K562 (cell line): ENCODE measurements around the gene CDC20B. TPM values are rescaled to one million over a fixed set of nuclear protein-coding genes. Genes with fewer than 3 reads are reported as not detected.

ENCODE experiments used
- EP400 ChIP-seq: fragments of 450-650 bp; IDR thresholded peaks from 2 replicates; pipeline ENCODE4 v1.6.1; 2017; ENCODE audit warnings: antibody characterized with exemption, mild to moderate bottlenecking, moderate library complexity
- KLF10 ChIP-seq: fragments of 250-450 bp; sonication (Bioruptor Pico); IDR thresholded peaks from 2 replicates; pipeline ENCODE4 v1.6.1; 2021; ENCODE audit warnings: matching md5 sums
- MEIS2 ChIP-seq: fragments of 450-650 bp; IDR thresholded peaks from 2 replicates; pipeline ENCODE4 v1.6.1; 2014; ENCODE audit warnings: mild to moderate bottlenecking; ENCODE audit not compliant: partially characterized antibody
- SOX6 ChIP-seq: fragments of 450-650 bp; IDR thresholded peaks from 2 replicates; pipeline ENCODE4 v1.6.1; 2014; ENCODE audit warnings: mild to moderate bottlenecking
- TAF9B ChIP-seq: fragments of 450-650 bp; IDR thresholded peaks from 2 replicates; pipeline ENCODE4 v1.6.1; 2018; ENCODE audit warnings: mild to moderate bottlenecking; ENCODE audit not compliant: partially characterized antibody
- ZNF79 ChIP-seq: fragments of 250-450 bp; sonication (Bioruptor Pico); IDR thresholded peaks from 2 replicates; pipeline ENCODE4 v1.4.0; 2020; ENCODE audit warnings: low read depth, mild to moderate bottlenecking, moderate library complexity
- polyA plus RNA-seq, 8 experiments: library from polyadenylated mRNA; depleted of rRNA in 4 of 8; stranded (reverse) in 5 of 8; unstranded in 3 of 8; fragments of >200 nt; fragmentation: Nextera tagmentation in 2 of 8; fragmentation: Illumina TruSeq in 1 of 8; extraction: Ambion mirVana in 2 of 8; extraction: Trizol in 1 of 8; gene quantifications; 2 replicates each; pipeline versions ENCODE4 v1.2.1 to v1.2.3, GENCODE V29; 2011 to 2014; ENCODE audit warnings: inconsistent platforms in 1 of 8, missing spikeins in 1 of 8
- total RNA-seq, 7 experiments: library from RNA; depleted of rRNA in 6 of 7; stranded (reverse); fragments of >200 nt in 6 of 7; fragmentation: Illumina TruSeq in 2 of 7; extraction: Trizol in 2 of 7; gene quantifications; 2 replicates each; pipeline versions ENCODE4 v1.2.1 to v1.2.3, GENCODE V29; 2011 to 2021; ENCODE audit warnings: low replicate concordance in 1 of 7
- TF ChIP-seq, protein P1 (sequence below): fragments of 450-650 bp; IDR thresholded peaks from 2 replicates; pipeline ENCODE4 v1.6.1; 2016; ENCODE audit warnings: mild to moderate bottlenecking, moderate library complexity
- TF ChIP-seq, protein P2 (sequence below), 2 experiments: IDR thresholded peaks in 1 of 2; conservative IDR thresholded peaks in 1 of 2; 2 replicates each; pipeline ENCODE4 v1.6.1; 2016; ENCODE audit warnings: low read depth in 2 of 2, mild to moderate bottlenecking in 1 of 2, missing compliant biosample characterization in 1 of 2, missing genetic modification characterization in 1 of 2, moderate library complexity in 1 of 2
- TF ChIP-seq, protein P3 (sequence below): fragments of 450-650 bp; IDR thresholded peaks from 2 replicates; pipeline ENCODE4 v1.6.1; 2016
- TF ChIP-seq, protein P4 (sequence below): sonication (generic); formaldehyde crosslinking; IDR thresholded peaks from 2 replicates; pipeline ENCODE4 v1.8.0; 2022; ENCODE audit warnings: mild to moderate bottlenecking, missing genetic modification reagents

Gene CDC20B
- total and polyA plus RNA-seq, 9 of the 15 experiments (the other 6 are each of a cell fraction or from before 2014, with no cell fraction given): 0.04 TPM; not detected in 8

DNA sequence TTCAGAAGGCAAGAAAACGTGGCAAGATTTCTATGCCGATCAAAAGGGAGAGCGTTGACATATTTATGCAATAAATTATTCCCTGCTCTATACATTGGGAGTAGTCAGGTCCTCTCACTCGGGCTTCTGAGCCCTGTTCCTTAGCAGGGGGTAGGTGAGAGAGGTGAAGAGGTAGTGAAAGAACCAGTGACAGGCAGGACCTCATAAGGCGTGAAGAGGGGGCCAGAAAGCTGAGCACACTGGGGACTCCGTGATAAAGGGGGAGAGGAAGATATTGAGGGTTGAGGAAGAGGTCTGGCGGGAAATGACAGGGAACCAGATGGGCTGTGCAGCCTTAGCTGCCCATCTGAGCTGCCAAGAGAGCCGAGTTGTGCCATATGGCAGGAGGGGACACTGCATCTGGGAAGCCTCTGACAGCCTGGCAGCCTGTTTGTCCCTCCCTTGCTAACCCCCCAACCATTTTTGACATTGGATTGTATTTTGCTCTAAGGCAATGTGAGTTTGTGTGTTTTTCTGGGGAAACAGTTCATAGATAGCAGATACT is 782 bp upstream of the CDC20B start (continued):
- TF ChIP-seq, protein P1, sequence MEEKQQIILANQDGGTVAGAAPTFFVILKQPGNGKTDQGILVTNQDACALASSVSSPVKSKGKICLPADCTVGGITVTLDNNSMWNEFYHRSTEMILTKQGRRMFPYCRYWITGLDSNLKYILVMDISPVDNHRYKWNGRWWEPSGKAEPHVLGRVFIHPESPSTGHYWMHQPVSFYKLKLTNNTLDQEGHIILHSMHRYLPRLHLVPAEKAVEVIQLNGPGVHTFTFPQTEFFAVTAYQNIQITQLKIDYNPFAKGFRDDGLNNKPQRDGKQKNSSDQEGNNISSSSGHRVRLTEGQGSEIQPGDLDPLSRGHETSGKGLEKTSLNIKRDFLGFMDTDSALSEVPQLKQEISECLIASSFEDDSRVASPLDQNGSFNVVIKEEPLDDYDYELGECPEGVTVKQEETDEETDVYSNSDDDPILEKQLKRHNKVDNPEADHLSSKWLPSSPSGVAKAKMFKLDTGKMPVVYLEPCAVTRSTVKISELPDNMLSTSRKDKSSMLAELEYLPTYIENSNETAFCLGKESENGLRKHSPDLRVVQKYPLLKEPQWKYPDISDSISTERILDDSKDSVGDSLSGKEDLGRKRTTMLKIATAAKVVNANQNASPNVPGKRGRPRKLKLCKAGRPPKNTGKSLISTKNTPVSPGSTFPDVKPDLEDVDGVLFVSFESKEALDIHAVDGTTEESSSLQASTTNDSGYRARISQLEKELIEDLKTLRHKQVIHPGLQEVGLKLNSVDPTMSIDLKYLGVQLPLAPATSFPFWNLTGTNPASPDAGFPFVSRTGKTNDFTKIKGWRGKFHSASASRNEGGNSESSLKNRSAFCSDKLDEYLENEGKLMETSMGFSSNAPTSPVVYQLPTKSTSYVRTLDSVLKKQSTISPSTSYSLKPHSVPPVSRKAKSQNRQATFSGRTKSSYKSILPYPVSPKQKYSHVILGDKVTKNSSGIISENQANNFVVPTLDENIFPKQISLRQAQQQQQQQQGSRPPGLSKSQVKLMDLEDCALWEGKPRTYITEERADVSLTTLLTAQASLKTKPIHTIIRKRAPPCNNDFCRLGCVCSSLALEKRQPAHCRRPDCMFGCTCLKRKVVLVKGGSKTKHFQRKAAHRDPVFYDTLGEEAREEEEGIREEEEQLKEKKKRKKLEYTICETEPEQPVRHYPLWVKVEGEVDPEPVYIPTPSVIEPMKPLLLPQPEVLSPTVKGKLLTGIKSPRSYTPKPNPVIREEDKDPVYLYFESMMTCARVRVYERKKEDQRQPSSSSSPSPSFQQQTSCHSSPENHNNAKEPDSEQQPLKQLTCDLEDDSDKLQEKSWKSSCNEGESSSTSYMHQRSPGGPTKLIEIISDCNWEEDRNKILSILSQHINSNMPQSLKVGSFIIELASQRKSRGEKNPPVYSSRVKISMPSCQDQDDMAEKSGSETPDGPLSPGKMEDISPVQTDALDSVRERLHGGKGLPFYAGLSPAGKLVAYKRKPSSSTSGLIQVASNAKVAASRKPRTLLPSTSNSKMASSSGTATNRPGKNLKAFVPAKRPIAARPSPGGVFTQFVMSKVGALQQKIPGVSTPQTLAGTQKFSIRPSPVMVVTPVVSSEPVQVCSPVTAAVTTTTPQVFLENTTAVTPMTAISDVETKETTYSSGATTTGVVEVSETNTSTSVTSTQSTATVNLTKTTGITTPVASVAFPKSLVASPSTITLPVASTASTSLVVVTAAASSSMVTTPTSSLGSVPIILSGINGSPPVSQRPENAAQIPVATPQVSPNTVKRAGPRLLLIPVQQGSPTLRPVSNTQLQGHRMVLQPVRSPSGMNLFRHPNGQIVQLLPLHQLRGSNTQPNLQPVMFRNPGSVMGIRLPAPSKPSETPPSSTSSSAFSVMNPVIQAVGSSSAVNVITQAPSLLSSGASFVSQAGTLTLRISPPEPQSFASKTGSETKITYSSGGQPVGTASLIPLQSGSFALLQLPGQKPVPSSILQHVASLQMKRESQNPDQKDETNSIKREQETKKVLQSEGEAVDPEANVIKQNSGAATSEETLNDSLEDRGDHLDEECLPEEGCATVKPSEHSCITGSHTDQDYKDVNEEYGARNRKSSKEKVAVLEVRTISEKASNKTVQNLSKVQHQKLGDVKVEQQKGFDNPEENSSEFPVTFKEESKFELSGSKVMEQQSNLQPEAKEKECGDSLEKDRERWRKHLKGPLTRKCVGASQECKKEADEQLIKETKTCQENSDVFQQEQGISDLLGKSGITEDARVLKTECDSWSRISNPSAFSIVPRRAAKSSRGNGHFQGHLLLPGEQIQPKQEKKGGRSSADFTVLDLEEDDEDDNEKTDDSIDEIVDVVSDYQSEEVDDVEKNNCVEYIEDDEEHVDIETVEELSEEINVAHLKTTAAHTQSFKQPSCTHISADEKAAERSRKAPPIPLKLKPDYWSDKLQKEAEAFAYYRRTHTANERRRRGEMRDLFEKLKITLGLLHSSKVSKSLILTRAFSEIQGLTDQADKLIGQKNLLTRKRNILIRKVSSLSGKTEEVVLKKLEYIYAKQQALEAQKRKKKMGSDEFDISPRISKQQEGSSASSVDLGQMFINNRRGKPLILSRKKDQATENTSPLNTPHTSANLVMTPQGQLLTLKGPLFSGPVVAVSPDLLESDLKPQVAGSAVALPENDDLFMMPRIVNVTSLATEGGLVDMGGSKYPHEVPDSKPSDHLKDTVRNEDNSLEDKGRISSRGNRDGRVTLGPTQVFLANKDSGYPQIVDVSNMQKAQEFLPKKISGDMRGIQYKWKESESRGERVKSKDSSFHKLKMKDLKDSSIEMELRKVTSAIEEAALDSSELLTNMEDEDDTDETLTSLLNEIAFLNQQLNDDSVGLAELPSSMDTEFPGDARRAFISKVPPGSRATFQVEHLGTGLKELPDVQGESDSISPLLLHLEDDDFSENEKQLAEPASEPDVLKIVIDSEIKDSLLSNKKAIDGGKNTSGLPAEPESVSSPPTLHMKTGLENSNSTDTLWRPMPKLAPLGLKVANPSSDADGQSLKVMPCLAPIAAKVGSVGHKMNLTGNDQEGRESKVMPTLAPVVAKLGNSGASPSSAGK: peak; percentile 3
- TF ChIP-seq EP400 (0 out of 2 replicates have a peak, but pooled peaks have one; percentile 13), ZNF79 (CRISPR knock-in tag) (no peak), TAF9B (no peak), KLF10 (CRISPR knock-in tag) (no peak), MEIS2 (peak; percentile 62), SOX6 (0 out of 2 replicates have a peak, but pooled peaks have one; percentile 4)
- TF ChIP-seq, protein P2, sequence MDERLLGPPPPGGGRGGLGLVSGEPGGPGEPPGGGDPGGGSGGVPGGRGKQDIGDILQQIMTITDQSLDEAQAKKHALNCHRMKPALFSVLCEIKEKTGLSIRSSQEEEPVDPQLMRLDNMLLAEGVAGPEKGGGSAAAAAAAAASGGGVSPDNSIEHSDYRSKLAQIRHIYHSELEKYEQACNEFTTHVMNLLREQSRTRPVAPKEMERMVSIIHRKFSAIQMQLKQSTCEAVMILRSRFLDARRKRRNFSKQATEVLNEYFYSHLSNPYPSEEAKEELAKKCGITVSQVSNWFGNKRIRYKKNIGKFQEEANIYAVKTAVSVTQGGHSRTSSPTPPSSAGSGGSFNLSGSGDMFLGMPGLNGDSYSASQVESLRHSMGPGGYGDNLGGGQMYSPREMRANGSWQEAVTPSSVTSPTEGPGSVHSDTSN (CRISPR knock-in tag; IDR thresholded peaks at IDR 0.05; ENCODE audit: low read depth): no peak
- TF ChIP-seq, protein P2 (tag; conservative IDR thresholded peaks at IDR 0.05; ENCODE audit: low read depth): peak; percentile 59
- TF ChIP-seq, protein P3, sequence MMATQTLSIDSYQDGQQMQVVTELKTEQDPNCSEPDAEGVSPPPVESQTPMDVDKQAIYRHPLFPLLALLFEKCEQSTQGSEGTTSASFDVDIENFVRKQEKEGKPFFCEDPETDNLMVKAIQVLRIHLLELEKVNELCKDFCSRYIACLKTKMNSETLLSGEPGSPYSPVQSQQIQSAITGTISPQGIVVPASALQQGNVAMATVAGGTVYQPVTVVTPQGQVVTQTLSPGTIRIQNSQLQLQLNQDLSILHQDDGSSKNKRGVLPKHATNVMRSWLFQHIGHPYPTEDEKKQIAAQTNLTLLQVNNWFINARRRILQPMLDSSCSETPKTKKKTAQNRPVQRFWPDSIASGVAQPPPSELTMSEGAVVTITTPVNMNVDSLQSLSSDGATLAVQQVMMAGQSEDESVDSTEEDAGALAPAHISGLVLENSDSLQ: peak; percentile 40; the same call in 1 of the 2 replicates
- TF ChIP-seq, protein P4, sequence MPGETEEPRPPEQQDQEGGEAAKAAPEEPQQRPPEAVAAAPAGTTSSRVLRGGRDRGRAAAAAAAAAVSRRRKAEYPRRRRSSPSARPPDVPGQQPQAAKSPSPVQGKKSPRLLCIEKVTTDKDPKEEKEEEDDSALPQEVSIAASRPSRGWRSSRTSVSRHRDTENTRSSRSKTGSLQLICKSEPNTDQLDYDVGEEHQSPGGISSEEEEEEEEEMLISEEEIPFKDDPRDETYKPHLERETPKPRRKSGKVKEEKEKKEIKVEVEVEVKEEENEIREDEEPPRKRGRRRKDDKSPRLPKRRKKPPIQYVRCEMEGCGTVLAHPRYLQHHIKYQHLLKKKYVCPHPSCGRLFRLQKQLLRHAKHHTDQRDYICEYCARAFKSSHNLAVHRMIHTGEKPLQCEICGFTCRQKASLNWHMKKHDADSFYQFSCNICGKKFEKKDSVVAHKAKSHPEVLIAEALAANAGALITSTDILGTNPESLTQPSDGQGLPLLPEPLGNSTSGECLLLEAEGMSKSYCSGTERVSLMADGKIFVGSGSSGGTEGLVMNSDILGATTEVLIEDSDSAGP: 0 out of 2 replicates have a peak, but pooled peaks have one; percentile 18
